Activated T-helper 1 cell treated with Interleukin-2 at 50 U/mL for 16 hours (primary cell): ENCODE results near the gene DCAF8.

Source experiments
- DNase-seq: peaks from one replicate; pipeline ENCODE4 v3.0.0-alpha.2; 2020; ENCODE audit warnings: low read depth

DCAF8 gene

GRCh38 chr1:160169553-160170399 lies 92.6 kb downstream of the DCAF8 start:
- DNase-seq: no peak

DNA sequence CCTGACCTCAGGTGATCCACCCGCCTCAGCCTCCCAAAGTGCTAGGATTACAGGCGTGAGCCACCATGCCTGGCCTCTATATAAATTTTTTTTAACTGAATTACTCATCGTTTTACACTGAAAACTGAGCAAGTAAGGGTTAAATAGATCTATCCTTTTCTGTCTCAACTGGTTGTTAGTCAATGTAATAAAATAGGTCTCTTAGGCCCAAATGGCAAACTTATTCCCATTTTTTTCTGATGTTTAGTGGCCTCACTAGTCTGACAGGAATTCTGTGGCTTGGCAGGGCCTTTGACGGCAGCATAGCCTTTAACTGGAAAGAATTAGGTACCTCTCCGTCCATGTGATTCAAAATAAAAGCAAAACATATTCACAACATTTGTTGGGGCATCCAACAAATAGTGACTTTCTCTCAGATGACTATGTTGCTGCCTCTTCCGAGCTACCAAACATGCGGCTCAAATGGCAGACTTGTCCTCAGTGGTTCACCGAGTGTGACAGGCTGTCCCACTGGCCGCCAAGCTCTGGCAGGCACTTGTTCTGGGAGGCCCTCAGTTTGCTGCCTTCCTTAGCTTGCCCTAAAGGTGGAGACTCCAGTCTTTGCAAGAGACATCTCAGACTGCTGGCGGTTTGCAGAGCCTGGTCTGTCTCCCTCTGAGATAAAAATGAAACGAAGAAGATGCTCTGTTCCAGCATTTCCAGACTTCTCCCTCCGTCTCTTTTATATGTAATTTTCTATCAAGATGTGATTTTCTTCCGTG lies 93.6 kb downstream of the DCAF8 start:
- DNase-seq: no peak

- DNase-seq: no peak
Measured at GRCh38 chr1:160168016-160168415, 94.3 kb downstream of the DCAF8 start.

- DNase-seq: no peak
Measured at GRCh38 chr1:160167580-160167979, 94.8 kb downstream of the DCAF8 start.

GRCh38 chr1:160167056-160167455 lies 95.3 kb downstream of the DCAF8 start:
- no peak for DNase-seq

DNA sequence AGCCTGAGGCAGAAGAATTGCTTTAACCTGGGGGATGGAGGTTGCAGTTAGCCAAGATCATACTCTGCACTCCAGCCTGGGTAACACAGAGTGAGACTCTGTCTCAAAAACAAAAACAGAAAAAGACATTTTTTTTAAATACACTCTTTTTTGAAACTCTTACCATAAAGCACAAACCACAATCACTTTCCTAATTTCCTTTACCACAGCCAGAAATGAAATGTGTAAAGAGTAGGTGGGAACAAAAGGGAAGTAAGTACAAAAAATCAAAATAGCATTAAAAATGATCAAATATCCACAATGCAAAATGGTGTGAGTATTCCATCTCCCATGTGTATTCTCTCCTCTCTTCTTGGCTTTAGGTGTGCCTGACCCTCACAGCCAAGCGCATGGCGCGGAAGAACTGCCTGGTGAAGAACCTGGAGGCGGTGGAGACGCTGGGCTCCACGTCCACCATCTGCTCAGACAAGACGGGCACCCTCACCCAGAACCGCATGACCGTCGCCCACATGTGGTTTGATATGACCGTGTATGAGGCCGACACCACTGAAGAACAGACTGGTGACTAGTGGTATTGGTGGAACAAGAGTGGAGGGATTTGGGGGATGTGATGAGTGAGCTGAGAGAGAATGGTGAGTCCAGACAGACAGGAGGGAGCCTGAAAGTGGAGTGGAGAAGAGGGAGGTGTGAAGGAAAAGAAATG lies 96.0 kb downstream of the DCAF8 start:
- DNase-seq: no peak
